Brain microvascular endothelial cell (primary cell): ENCODE results near the gene SGIP1.
A peak's percentile ranks its signal among the peaks of the same experiment; 100 is the strongest.

Source experiments
- DNase-seq: peaks from one replicate; pipeline ENCODE4 v3.0.0-alpha.2; 2020
- H3K27ac ChIP-seq: fragments of 250-450 bp; sonication (Bioruptor Pico); 2 replicates; pipeline ENCODE4 v1.5.1; 2020; ENCODE audit warnings: mild to moderate bottlenecking, moderate library complexity
- H3K27me3 ChIP-seq: fragments of 250-450 bp; sonication (Bioruptor Pico); replicated peaks from 2 replicates; pipeline ENCODE4 v1.5.1; 2020; ENCODE audit warnings: mild to moderate bottlenecking
- H3K36me3 ChIP-seq: fragments of 250-450 bp; sonication (Bioruptor Pico); replicated peaks from 2 replicates; pipeline ENCODE4 v1.5.1; 2020; ENCODE audit warnings: mild to moderate bottlenecking
- H3K4me3 ChIP-seq: 2 replicates; pipeline ENCODE4 v1.5.1; 2011; ENCODE audit warnings: low read depth, mild to moderate bottlenecking, control low read depth, low read length, moderate library complexity
- in situ Hi-C: cut with HindIII; loops from 2 replicates; pipeline ENCODE4 v1.10.0; 2017; ENCODE audit warnings: low sequenced_read_pairs, low pct_ligation_motif_present
- TF ChIP-seq, protein P1 (sequence below): IDR thresholded peaks from 2 replicates; pipeline ENCODE4 v1.5.1; 2011; ENCODE audit warnings: low read depth, mild to moderate bottlenecking, moderate library complexity, low read length, control low read depth, inconsistent platforms; ENCODE audit errors: missing control alignments

SGIP1 gene

DNA sequence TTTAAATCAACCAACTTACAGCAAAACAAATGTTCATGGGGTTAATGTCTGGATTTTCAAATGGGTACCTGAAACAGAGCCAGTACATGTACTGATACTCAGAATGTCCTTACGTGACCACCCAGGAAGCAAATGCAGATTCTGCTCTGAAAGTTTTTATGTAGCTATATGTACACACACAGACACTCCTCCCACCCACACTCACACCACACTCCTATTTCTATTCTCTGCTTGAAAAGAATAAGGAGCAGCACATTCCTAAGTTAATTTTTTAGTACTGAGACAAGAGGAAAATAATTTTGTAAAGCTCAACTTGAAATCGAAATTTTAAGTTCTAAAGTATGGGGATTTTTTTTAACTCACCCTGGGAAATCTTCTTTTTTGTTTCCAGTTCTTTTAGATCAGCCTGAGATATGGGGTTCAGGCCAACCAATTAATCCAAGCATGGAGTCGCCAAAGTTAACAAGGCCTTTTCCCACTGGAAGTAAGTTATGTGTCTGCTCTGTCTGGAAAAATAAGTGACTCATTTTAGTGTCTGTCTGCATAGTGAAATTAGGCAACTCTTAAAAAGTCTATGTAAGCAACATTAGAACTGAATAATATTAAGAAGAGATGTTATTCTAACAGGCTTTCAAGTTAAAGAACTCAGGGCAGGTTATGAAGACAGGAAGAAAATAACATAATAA lies 142.8 kb downstream of the SGIP1 start:
- peak; percentile 85 for DNase-seq
- TF ChIP-seq, protein P1, sequence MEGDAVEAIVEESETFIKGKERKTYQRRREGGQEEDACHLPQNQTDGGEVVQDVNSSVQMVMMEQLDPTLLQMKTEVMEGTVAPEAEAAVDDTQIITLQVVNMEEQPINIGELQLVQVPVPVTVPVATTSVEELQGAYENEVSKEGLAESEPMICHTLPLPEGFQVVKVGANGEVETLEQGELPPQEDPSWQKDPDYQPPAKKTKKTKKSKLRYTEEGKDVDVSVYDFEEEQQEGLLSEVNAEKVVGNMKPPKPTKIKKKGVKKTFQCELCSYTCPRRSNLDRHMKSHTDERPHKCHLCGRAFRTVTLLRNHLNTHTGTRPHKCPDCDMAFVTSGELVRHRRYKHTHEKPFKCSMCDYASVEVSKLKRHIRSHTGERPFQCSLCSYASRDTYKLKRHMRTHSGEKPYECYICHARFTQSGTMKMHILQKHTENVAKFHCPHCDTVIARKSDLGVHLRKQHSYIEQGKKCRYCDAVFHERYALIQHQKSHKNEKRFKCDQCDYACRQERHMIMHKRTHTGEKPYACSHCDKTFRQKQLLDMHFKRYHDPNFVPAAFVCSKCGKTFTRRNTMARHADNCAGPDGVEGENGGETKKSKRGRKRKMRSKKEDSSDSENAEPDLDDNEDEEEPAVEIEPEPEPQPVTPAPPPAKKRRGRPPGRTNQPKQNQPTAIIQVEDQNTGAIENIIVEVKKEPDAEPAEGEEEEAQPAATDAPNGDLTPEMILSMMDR, result no peak
- H3K27ac ChIP-seq, result peak overlapping the region; percentile 96
- peaks cover 5% of the 10 kb centered on the region for H3K36me3 ChIP-seq
- H3K4me3 ChIP-seq, result no peak overlapping the region
- no peaks in the 10 kb centered on the region for H3K27me3 ChIP-seq
- in situ Hi-C loops, result no loop called here

DNA sequence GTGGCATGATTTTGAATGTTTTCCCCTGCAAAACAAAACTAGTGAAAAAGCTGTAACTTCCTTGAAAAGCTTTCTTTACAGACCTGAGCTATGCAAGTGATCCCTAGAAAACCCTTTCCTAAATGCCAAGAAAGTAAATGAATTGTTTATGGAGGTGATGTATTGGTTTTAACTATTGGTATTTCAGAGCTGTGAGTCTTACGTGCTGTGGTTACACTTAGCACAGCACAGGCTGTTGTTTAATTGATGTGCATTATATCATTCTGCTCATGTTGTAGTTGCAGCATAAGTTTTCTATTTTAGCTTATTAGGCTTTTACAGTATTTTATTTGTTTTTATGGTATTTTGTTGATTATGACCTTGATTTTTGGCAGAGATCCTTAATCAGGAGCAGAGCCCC lies 144.2 kb downstream of the SGIP1 start:
- peak overlapping the region; percentile 96 for H3K27ac ChIP-seq
- in situ Hi-C loops, result no loop called here
- H3K4me3 ChIP-seq, result no peak overlapping the region
- H3K36me3 ChIP-seq, result peaks cover 3% of the 10 kb centered on the region
- TF ChIP-seq, protein P1, result no peak
- H3K27me3 ChIP-seq, result no peaks in the 10 kb centered on the region
- DNase-seq, result no peak

DNA sequence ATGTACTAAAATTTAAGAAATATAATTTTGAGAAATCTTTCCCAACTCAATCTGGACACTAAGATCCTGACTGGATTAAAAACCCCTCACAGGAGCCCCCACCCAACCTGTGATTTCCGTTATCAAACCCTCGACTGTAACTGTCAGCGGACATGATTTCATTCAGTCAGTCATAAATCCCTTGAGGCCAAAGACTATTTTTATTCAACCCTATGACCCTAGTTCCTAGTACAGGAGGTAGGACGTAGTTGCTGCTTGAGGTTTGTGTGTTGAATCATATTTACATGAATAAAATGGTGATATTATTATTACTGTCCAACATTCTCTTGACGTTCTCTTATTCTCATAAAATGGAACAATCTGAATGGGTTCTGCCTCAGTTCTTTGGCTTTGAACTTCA lies 145.2 kb downstream of the SGIP1 start:
- Histone ChIP-seq H3K4me3 (no peak overlapping the region), H3K27me3 (no peaks in the 10 kb centered on the region), H3K36me3 (no peaks in the 10 kb centered on the region), H3K27ac (peak overlapping the region; percentile 96)
- TF ChIP-seq, protein P1, result no peak
- in situ Hi-C loops, result no loop called here
- peak; percentile 45 for DNase-seq

DNA sequence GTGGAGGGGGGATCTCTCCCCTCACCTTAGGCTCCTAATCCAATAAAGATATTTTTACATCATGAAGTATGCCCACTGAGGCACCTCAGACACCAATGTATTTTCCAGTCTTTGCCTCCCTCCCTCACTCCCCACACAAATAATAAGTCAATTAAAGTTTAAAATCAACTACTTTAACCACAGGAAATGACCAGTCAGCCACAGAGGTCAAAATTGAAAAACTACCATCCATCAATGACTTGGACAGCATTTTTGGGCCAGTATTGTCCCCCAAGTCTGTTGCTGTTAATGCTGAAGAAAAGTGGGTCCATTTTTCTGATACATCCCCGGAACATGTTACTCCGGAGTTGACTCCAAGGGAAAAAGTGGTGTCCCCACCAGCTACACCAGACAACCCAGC lies 147.7 kb downstream of the SGIP1 start:
- H3K27ac ChIP-seq, result no peak overlapping the region
- TF ChIP-seq, protein P1, result no peak
- DNase-seq, result no peak
- in situ Hi-C loops, result no loop called here
- H3K36me3 ChIP-seq, result no peaks in the 10 kb centered on the region
- no peak overlapping the region for H3K4me3 ChIP-seq
- H3K27me3 ChIP-seq, result no peaks in the 10 kb centered on the region

DNA sequence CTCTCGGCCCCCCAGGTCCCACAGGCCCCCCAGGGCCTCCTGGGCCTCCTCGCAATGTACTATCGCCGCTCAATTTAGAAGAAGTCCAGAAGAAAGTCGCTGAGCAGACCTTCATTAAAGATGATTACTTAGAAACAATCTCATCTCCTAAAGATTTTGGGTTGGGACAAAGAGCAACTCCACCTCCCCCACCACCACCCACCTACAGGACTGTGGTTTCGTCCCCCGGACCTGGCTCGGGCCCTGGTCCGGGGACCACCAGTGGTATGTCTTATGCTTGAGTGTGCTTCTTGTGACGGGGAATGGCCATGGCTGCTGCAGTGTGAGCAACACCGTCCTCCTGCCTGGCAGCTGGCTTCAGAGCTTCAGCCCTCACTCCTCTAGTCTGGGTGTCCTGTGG lies 148.2 kb downstream of the SGIP1 start:
- DNase-seq, result no peak
- no peaks in the 10 kb centered on the region for H3K27me3 ChIP-seq
- H3K27ac ChIP-seq, result no peak overlapping the region
- TF ChIP-seq, protein P1, result no peak
- in situ Hi-C loops, result no loop called here
- H3K4me3 ChIP-seq, result no peak overlapping the region
- H3K36me3 ChIP-seq, result no peaks in the 10 kb centered on the region

DNA sequence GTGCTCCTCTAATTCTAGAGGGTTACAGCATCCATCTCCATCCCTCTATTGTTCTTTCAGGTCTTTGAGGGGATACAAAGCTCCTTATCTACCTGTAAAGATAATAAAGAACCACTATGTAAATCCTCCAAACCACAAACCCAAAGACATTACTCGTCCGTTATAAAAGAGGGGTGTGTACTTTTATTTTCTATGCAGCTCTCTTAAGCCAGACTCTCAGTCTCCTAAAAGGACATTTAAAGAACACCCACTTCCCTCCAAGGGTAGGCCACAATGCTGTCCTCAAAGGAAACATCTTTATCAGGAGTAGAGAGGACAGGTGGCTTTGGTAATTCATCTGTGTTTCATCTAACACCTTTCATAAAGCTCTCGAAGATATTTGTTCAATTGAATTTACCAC lies 150.4 kb downstream of the SGIP1 start:
- TF ChIP-seq, protein P1, result no peak
- in situ Hi-C loops, result no loop called here
- no peaks in the 10 kb centered on the region for H3K27me3 ChIP-seq
- no peak for DNase-seq
- no peak overlapping the region for H3K27ac ChIP-seq
- H3K4me3 ChIP-seq, result no peak overlapping the region
- H3K36me3 ChIP-seq, result peaks cover 4% of the 10 kb centered on the region
